ENCODE results near the gene CFI.

GRCh38 chr4:109703664-109704361 is 98.0 kb downstream of the CFI start:
- TF ChIP-seq CTCF (IDR thresholded peaks at IDR 0.05; ENCODE audit: borderline replicate concordance, extremely low read depth, low read length, poor library complexity, severe bottlenecking): no peak
- TF ChIP-seq EZH2 (IDR thresholded peaks at IDR 0.05; ENCODE audit: borderline replicate concordance, low read depth, low read length, severe bottlenecking): no peak
